GM06990 (cell line): ENCODE measurements around the gene ALDH2.

Experiments used
- DNase-seq: peaks from one replicate; pipeline ENCODE4 v3.0.0-alpha.2; 2011; ENCODE audit not compliant: insufficient read length; ENCODE audit errors: extremely low read depth
- H3K27me3 ChIP-seq: replicated peaks from 2 replicates; pipeline ENCODE4 v1.6.0; 2011; ENCODE audit warnings: low read length; ENCODE audit not compliant: control insufficient read depth, insufficient read depth
- H3K36me3 ChIP-seq: 2 replicates; pipeline ENCODE4 v1.5.1; 2011; ENCODE audit warnings: low read length; ENCODE audit not compliant: control insufficient read depth, insufficient read depth
- H3K4me3 ChIP-seq: replicated peaks from 2 replicates; pipeline ENCODE4 v1.5.1; 2011; ENCODE audit warnings: low read depth, mild to moderate bottlenecking, control low read depth, low read length
- CTCF ChIP-seq: IDR thresholded peaks from 2 replicates; pipeline ENCODE4 v1.5.1; 2011; ENCODE audit warnings: low read length, control low read depth, mild to moderate bottlenecking, inconsistent platforms; ENCODE audit not compliant: insufficient read depth, poor library complexity, severe bottlenecking

Gene ALDH2

GRCh38 chr12:111838353-111838752 lies 71.6 kb downstream of the ALDH2 start:
- H3K27me3 ChIP-seq = no peaks in the 10 kb centered on the region
- TF ChIP-seq CTCF = no peak
- DNase-seq = no peak
- H3K36me3 ChIP-seq = peaks cover 5% of the 10 kb centered on the region
- H3K4me3 ChIP-seq = no peak overlapping the region

GRCh38 chr12:111840807-111841206 lies 74.1 kb downstream of the ALDH2 start:
- Histone ChIP-seq H3K36me3 (peaks cover 5% of the 10 kb centered on the region), H3K27me3 (no peaks in the 10 kb centered on the region), H3K4me3 (peak overlapping the region; percentile 98)
- no peak for TF ChIP-seq CTCF
- no peak for DNase-seq

DNA sequence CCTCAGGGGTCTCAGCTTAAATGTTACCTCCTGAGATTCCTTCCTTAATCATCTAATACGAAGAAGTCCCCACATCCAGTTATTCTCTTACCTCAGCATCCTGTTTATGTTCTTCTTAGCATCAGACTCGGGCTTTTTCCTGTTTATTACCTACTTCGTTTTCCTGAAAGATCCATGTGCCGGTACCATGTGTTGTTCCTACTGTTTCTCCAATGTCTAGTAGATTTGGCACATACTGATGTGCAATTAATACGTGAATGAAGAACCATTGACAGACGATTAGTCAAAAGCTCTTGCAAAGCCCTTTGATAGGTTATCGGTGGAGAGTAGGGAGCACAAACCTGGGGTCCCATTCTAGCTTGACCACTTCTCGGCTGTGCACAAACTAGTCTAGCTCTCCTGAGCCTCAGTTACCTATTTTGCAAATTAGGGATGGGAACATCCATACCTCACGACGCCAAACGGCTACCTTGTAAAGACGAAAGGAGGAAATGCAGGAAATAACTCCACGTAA lies 74.6 kb downstream of the ALDH2 start:
- no peak for TF ChIP-seq CTCF
- peaks cover 5% of the 10 kb centered on the region for H3K36me3 ChIP-seq
- DNase-seq = no peak

DNA sequence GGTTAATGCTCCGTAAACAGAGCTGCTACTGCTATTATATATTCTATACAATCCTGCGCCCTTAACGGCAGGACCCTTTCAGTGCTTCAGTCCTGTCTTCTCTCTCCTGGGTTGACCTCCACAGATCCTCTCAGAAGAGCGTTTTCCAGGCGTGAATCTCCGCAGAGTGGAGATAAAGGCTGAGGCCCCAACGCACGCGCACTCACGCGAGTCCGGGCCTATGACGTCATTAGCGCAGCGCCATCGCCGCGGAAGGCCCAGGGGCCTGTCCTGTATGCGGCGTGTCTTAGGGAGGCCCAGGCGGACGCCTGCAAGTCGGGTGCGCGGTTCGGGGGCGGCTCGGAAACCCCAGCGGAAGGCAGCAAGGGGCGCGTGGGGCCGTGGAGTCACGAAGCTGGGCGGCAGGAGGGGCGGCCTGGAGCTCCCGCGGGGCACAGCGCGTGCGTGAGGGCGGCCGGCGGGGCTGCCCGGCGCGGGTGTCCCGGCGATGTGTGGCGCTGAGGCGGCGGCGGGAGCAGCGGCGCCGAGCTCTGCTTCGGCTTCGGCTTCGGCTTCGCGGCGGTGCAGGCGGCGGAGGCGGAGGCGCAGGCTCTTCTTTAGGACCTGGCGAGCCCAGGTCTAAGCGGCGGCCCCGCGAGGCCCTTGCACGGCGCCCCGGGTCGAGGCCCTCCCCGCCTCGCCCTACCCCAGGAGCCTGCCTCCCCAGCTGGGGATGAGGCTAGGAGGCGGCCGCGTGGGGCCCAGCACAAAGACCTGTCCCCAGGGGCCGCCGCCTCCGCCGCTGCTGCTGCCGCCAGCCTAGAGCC lies 75.2 kb downstream of the ALDH2 start, which contains the start of gene MAPKAPK5:
MAPKAPK5 (plus strand) TSS at position 479 of the 806 bp plus-strand sequence. CDS start 506 bp downstream, outside the sequence.
- DNase-seq = peak; percentile 98
- Histone ChIP-seq H3K27me3 (no peaks in the 10 kb centered on the region), H3K36me3 (peaks cover 5% of the 10 kb centered on the region), H3K4me3 (peak within 1 kb of the TSS; percentile 98)
- TF ChIP-seq CTCF = no peak

More for the DNA sequence above, 74.6 kb downstream of the ALDH2 start:
- Histone ChIP-seq H3K27me3 (no peaks in the 10 kb centered on the region), H3K4me3 (peak overlapping the region; percentile 98)

GRCh38 chr12:111842556-111843396 lies 76.0 kb downstream of the ALDH2 start:
- no peak for DNase-seq
- H3K4me3 ChIP-seq = peak overlapping the region; percentile 98
- peaks cover 5% of the 10 kb centered on the region for H3K36me3 ChIP-seq
- no peak for TF ChIP-seq CTCF
- no peaks in the 10 kb centered on the region for H3K27me3 ChIP-seq
